Jurkat, Clone E6-1 (cell line): Measurements from ENCODE around the gene ARL13B. TPM values are rescaled to one million over a fixed set of nuclear protein-coding genes. Genes with fewer than 3 reads are reported as not detected.
"Not testable (repeated sequence)": the region's sequence is repeated elsewhere in the genome, so short reads cannot be mapped to it uniquely, and the experiment has no call there.

Experiments used
- DNase-seq: peaks from one replicate; pipeline ENCODE4 v3.0.0-alpha.2; 2011; ENCODE audit warnings: low read depth, low spot score
- H3K4me3 ChIP-seq: 2 replicates; pipeline ENCODE4 v1.5.1; 2011; ENCODE audit warnings: mild to moderate bottlenecking, low read length, control low read depth, moderate library complexity
- polyA plus RNA-seq: library from polyadenylated mRNA; unstranded; fragments of >200 nt; gene quantifications from one replicate; pipeline ENCODE4 v1.2.1, GENCODE V29; 2012; ENCODE audit warnings: missing spikeins; ENCODE audit not compliant: insufficient read length, insufficient read depth

Gene ARL13B
- 12.8 TPM for polyA plus RNA-seq

- peak within 1 kb of the TSS; percentile 73 for H3K4me3 ChIP-seq
- peak; percentile 96 for DNase-seq
Observed at GRCh38 chr3:93979850-93980676, at the start of gene ARL13B. Gene ARL13B, plus strand, starts transcription at chr3:93980155. Its CDS starts 269 bp downstream, at chr3:93980424.

- no peak overlapping the region for H3K4me3 ChIP-seq
- DNase-seq: no peak
Observed at GRCh38 chr3:93931597-93932229, 48.2 kb upstream of the ARL13B start.

GRCh38 chr3:93934366-93935046 lies 45.4 kb upstream of the ARL13B start:
- no peak for DNase-seq
- H3K4me3 ChIP-seq: no peak overlapping the region

- no peak overlapping the region for H3K4me3 ChIP-seq
- no peak for DNase-seq
Observed at GRCh38 chr3:93936549-93936948, 43.4 kb upstream of the ARL13B start.

- not testable (repeated sequence) for H3K4me3 ChIP-seq, DNase-seq
Observed at GRCh38 chr3:93937485-93937884, 42.5 kb upstream of the ARL13B start.

GRCh38 chr3:93949958-93950357 lies 30.0 kb upstream of the ARL13B start:
- not testable (repeated sequence) for H3K4me3 ChIP-seq, DNase-seq

- no peak for DNase-seq
Observed at GRCh38 chr3:93961026-93961425, 18.9 kb upstream of the ARL13B start.

GRCh38 chr3:93961489-93961888 lies 18.5 kb upstream of the ARL13B start:
- DNase-seq: no peak
- no peak overlapping the region for H3K4me3 ChIP-seq

More at GRCh38 chr3:93961026-93961425, 18.9 kb upstream of the ARL13B start:
- H3K4me3 ChIP-seq: no peak overlapping the region

- no peak overlapping the region for H3K4me3 ChIP-seq
- DNase-seq: no peak
Observed at GRCh38 chr3:93962798-93963197, 17.2 kb upstream of the ARL13B start.

- not testable (repeated sequence) for H3K4me3 ChIP-seq
Observed at GRCh38 chr3:93965106-93965505, 14.8 kb upstream of the ARL13B start.

GRCh38 chr3:93969443-93969842 lies 10.5 kb upstream of the ARL13B start:
- no peak overlapping the region for H3K4me3 ChIP-seq
- no peak for DNase-seq

More at GRCh38 chr3:93965106-93965505, 14.8 kb upstream of the ARL13B start:
- not testable (repeated sequence) for DNase-seq

- H3K4me3 ChIP-seq: no peak overlapping the region
- no peak for DNase-seq
Observed at GRCh38 chr3:93969997-93970396, 10.0 kb upstream of the ARL13B start.

GRCh38 chr3:93973131-93974126 lies 6.5 kb upstream of the ARL13B start, which contains the start of gene PROS1:
Gene PROS1, minus strand, starts transcription at chr3:93973896. Its CDS starts 147 bp downstream, at chr3:93973749.
- peak within 1 kb of the TSS; percentile 58 for H3K4me3 ChIP-seq
- DNase-seq: peak; percentile 37

- no peak for DNase-seq
- no peak overlapping the region for H3K4me3 ChIP-seq
Observed at GRCh38 chr3:93981649-93982048, 1.7 kb downstream of the ARL13B start.

- DNase-seq: no peak
- H3K4me3 ChIP-seq: no peak overlapping the region
Observed at GRCh38 chr3:93983408-93983807, 3.5 kb downstream of the ARL13B start.

- no peak overlapping the region for H3K4me3 ChIP-seq
- DNase-seq: no peak
Observed at GRCh38 chr3:93984618-93985017, 4.7 kb downstream of the ARL13B start.

GRCh38 chr3:93988283-93988682 lies 8.3 kb downstream of the ARL13B start:
- H3K4me3 ChIP-seq: no peak overlapping the region
- DNase-seq: no peak

- no peak overlapping the region for H3K4me3 ChIP-seq
- no peak for DNase-seq
Observed at GRCh38 chr3:93988764-93989163, 8.8 kb downstream of the ARL13B start.

- H3K4me3 ChIP-seq: no peak overlapping the region
- DNase-seq: no peak
Observed at GRCh38 chr3:93989241-93989640, 9.3 kb downstream of the ARL13B start.
